ENCODE results near the gene NFKB1.

Gene NFKB1

GRCh38 chr4:102506523-102506922 is 5.4 kb downstream of the NFKB1 start:
- no peak overlapping the region for H3K9ac ChIP-seq (ENCODE audit: low read length)
- no peaks in the 10 kb centered on the region for H3K9me3 ChIP-seq (ENCODE audit: low read length)
- peaks cover 93% of the 10 kb centered on the region for H3K79me2 ChIP-seq (ENCODE audit: insufficient read depth, low read length)
- H4K20me1 ChIP-seq (ENCODE audit: insufficient read depth, low read length) = 0 out of 2 replicates have a peak, but pooled peaks cover 2% of the 10 kb centered on the region
- peaks cover 15% of the 10 kb centered on the region; the same call in 1 of the 2 replicates for H3K36me3 ChIP-seq (ENCODE audit: insufficient read depth, low read length)
- no peak overlapping the region for H2AFZ ChIP-seq (ENCODE audit: low read length)
- no peak overlapping the region; the same call in 1 of the 2 replicates for H3K4me2 ChIP-seq (ENCODE audit: low read length)
- peaks cover 41% of the 10 kb centered on the region for H3K4me1 ChIP-seq (ENCODE audit: insufficient read depth, low read length, severe bottlenecking)
- H3K27me3 ChIP-seq (ENCODE audit: insufficient read depth, low read length) = no peaks in the 10 kb centered on the region
- H3K4me3 ChIP-seq (ENCODE audit: low read depth, low read length, poor library complexity, severe bottlenecking) = no peak overlapping the region
- H3F3A ChIP-seq (ENCODE audit: insufficient read depth, low read length) = no peaks in the 10 kb centered on the region
- H3K27ac ChIP-seq (ENCODE audit: low read depth, low read length, poor library complexity, severe bottlenecking) = no peak overlapping the region
- no peak for TF ChIP-seq EZH2 (IDR thresholded peaks at IDR 0.05; ENCODE audit: borderline replicate concordance, low read length)
- TF ChIP-seq, protein P1, sequence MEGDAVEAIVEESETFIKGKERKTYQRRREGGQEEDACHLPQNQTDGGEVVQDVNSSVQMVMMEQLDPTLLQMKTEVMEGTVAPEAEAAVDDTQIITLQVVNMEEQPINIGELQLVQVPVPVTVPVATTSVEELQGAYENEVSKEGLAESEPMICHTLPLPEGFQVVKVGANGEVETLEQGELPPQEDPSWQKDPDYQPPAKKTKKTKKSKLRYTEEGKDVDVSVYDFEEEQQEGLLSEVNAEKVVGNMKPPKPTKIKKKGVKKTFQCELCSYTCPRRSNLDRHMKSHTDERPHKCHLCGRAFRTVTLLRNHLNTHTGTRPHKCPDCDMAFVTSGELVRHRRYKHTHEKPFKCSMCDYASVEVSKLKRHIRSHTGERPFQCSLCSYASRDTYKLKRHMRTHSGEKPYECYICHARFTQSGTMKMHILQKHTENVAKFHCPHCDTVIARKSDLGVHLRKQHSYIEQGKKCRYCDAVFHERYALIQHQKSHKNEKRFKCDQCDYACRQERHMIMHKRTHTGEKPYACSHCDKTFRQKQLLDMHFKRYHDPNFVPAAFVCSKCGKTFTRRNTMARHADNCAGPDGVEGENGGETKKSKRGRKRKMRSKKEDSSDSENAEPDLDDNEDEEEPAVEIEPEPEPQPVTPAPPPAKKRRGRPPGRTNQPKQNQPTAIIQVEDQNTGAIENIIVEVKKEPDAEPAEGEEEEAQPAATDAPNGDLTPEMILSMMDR (IDR thresholded peaks at IDR 0.05; ENCODE audit: low read length) = no peak
- H3K9me2 ChIP-seq (ENCODE audit: low read depth, low read length) = no peaks in the 10 kb centered on the region

GRCh38 chr4:102511830-102512605 is 10.9 kb downstream of the NFKB1 start:
- no peaks in the 10 kb centered on the region for H3K27me3 ChIP-seq (ENCODE audit: insufficient read depth, low read length)
- H2AFZ ChIP-seq (ENCODE audit: low read length) = no peak overlapping the region
- peaks cover 32% of the 10 kb centered on the region for H3K36me3 ChIP-seq (ENCODE audit: insufficient read depth, low read length)
- H3K27ac ChIP-seq (ENCODE audit: low read depth, low read length, poor library complexity, severe bottlenecking) = no peak overlapping the region
- TF ChIP-seq EZH2 (IDR thresholded peaks at IDR 0.05; ENCODE audit: borderline replicate concordance, low read length) = no peak
- TF ChIP-seq, protein P1 (IDR thresholded peaks at IDR 0.05; ENCODE audit: low read length) = no peak
- H4K20me1 ChIP-seq (ENCODE audit: insufficient read depth, low read length) = no peaks in the 10 kb centered on the region
- H3F3A ChIP-seq (ENCODE audit: insufficient read depth, low read length) = no peaks in the 10 kb centered on the region
- 0 out of 2 replicates have a peak, but pooled peaks cover 3% of the 10 kb centered on the region for H3K9me3 ChIP-seq (ENCODE audit: low read length)
- no peak overlapping the region for H3K4me3 ChIP-seq (ENCODE audit: low read depth, low read length, poor library complexity, severe bottlenecking)
- H3K4me1 ChIP-seq (ENCODE audit: insufficient read depth, low read length, severe bottlenecking) = no peaks in the 10 kb centered on the region
- no peak overlapping the region for H3K9ac ChIP-seq (ENCODE audit: low read length)
- peaks cover 93% of the 10 kb centered on the region for H3K79me2 ChIP-seq (ENCODE audit: insufficient read depth, low read length)
- no peak overlapping the region for H3K4me2 ChIP-seq (ENCODE audit: low read length)
- no peaks in the 10 kb centered on the region for H3K9me2 ChIP-seq (ENCODE audit: low read depth, low read length)

GRCh38 chr4:102514298-102514964 is 13.3 kb downstream of the NFKB1 start:
- peaks cover 32% of the 10 kb centered on the region for H3K36me3 ChIP-seq (ENCODE audit: insufficient read depth, low read length)
- 0 out of 2 replicates have a peak, but pooled peaks cover 3% of the 10 kb centered on the region for H3K9me3 ChIP-seq (ENCODE audit: low read length)
- H3K4me1 ChIP-seq (ENCODE audit: insufficient read depth, low read length, severe bottlenecking) = peaks cover 9% of the 10 kb centered on the region
- no peaks in the 10 kb centered on the region for H3F3A ChIP-seq (ENCODE audit: insufficient read depth, low read length)
- no peak overlapping the region for H3K9ac ChIP-seq (ENCODE audit: low read length)
- no peaks in the 10 kb centered on the region for H3K27me3 ChIP-seq (ENCODE audit: insufficient read depth, low read length)
- H3K27ac ChIP-seq (ENCODE audit: low read depth, low read length, poor library complexity, severe bottlenecking) = no peak overlapping the region
- peaks cover 90% of the 10 kb centered on the region for H3K79me2 ChIP-seq (ENCODE audit: insufficient read depth, low read length)
- H3K4me2 ChIP-seq (ENCODE audit: low read length) = no peak overlapping the region
- H2AFZ ChIP-seq (ENCODE audit: low read length) = no peak overlapping the region
- H4K20me1 ChIP-seq (ENCODE audit: insufficient read depth, low read length) = no peaks in the 10 kb centered on the region
- no peak overlapping the region for H3K4me3 ChIP-seq (ENCODE audit: low read depth, low read length, poor library complexity, severe bottlenecking)
- no peak for TF ChIP-seq EZH2 (IDR thresholded peaks at IDR 0.05; ENCODE audit: borderline replicate concordance, low read length)
- TF ChIP-seq, protein P1 (IDR thresholded peaks at IDR 0.05; ENCODE audit: low read length) = no peak
- no peaks in the 10 kb centered on the region for H3K9me2 ChIP-seq (ENCODE audit: low read depth, low read length)
